Activated CD4-positive, CD25-positive, alpha-beta regulatory T cell treated with anti-CD3 and anti-CD28 coated beads, Interleukin-2, amount 50 U/mL, for 16 hours (primary cell): ENCODE data around the gene HOTAIR.

Experiments used
- DNase-seq: peaks from one replicate; pipeline ENCODE4 v3.0.0-alpha.2; 2020; ENCODE audit warnings: low read depth, low spot score

The HOTAIR gene

DNA sequence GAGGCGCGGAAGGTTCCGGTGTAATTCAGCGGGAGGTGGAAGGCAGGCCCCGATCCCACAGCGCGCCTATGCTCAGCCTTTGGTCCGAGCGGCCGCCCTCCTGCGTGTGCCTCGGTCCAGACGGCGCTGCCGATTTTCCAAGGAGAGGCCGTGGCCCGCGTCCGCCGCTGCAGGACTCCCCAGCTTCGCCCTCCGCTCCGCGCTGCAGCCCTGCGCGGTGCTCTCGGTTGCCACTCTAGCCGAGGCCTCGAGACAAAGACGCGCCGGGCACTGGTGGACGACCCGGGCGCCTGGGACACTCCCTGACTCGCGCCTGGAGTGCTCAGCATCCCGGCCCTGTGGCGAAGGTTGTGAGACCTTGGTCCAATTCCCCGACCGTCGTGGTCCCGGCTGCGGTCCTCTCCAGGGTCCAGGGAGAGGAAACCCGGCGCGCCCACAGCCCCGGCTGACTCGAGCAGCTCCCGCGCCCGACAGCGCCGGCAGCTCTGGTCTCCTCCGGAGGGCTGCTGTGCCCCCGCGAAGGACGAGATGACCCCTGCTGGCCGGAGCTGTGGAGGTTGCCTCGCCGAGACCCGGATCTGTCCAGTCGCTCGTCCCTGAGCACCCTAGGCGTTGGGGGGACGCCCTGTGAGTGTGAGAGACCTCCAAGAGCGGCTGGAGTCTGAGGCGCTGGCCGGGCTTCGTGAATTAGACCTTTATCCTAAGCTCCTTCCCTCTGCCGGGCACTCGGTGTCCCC, 13.6 kb downstream of the HOTAIR start:
- no peak for DNase-seq

- DNase-seq, result no peak
Measured at GRCh38 chr12:53960187-53961024, 14.3 kb downstream of the HOTAIR start.

- no peak for DNase-seq
Measured at GRCh38 chr12:53959314-53959713, 15.4 kb downstream of the HOTAIR start.

DNA sequence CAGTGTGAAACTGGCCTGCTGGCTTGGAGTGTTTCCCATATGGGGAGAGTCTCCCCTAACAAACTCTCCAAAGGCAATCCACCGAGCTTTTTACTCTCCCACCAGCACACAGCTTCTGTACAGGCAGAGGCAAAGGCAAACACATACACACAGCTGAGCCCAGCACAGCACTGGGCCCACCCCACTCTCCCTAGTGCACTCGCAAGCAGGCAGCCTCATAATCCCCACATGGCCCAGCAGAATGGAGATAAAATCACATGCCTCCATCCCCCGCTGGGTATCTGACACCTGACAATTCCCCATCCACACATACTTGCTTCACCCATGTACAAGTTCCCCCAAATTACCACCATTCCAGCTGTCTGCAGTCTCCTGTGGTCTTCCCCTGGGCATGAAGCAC, 16.6 kb downstream of the HOTAIR start:
- DNase-seq, result no peak

- DNase-seq, result no peak
Measured at GRCh38 chr12:53956914-53957536, 17.7 kb downstream of the HOTAIR start.

DNA sequence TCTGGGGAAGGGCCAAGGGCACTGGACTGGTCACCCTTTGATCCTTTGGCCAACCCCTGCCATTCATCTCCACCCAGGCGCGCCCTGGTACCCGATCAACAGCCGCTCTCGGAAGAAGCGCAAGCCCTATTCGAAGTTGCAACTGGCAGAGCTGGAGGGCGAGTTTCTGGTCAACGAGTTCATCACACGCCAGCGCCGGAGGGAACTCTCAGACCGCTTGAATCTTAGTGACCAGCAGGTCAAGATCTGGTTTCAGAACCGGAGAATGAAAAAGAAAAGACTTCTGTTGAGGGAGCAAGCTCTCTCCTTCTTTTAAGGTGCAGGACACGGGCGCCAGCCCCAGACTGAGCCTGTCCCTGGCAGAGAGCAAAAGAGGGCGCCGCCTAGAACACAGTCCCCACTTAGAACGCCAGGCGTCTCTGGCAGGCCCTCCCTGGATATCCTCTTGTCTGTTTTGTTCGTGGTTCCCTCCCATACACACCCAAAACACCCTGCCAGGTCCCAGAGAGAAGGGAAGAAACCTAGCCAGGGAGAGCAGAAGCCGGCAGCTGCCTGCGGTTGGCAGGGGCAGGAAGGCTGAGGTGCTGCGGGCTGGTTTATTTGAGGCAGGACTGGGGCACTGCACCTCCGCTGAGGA, 18.4 kb downstream of the HOTAIR start:
- no peak for DNase-seq

DNA sequence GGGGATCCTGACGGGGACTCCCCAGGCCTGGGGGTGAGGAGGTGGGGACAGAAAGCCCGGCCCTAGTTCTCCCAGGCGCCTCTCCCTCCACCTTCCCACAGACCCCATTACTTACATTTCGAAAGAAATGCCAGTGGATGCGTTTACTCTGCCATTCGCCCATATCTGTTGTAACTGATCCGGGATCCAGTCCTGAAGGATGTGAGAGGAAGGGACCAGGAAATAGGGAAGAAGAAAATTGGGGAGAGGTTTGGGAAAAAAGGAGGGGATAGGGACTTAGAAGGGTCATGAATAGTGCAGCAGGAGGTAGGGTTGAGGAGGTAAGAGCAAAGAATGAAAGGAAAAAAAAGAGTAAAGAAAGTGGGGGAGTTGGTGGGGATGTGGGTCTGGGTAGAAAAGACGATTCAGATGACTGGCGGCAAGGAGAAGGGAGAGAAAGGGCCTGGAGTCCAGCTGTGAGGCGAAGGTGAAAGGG, 18.9 kb downstream of the HOTAIR start:
- DNase-seq, result no peak

- no peak for DNase-seq
Measured at GRCh38 chr12:53955036-53955775, 19.5 kb downstream of the HOTAIR start.

DNA sequence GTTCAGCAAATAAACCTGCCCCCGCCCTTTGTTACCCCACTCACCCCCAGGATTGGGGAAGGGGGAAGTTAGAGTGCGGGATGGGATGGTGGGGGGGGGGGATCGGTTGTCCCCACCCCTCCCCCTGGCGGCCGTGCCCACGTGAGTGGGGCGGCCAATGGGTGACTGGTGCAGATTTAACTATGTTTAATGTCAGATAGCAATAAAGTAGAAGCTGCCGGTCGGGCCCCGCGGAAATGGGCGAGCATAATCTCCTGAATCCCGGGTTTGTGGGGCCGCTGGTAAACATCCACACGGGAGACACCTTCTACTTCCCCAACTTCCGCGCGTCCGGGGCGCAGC, 20.1 kb downstream of the HOTAIR start, which contains the start of gene HOXC12:
TSS of gene HOXC12 (plus strand) at position 210 of the 342 bp plus-strand sequence. CDS start at position 237, 27 bp downstream.
- DNase-seq, result no peak

DNA sequence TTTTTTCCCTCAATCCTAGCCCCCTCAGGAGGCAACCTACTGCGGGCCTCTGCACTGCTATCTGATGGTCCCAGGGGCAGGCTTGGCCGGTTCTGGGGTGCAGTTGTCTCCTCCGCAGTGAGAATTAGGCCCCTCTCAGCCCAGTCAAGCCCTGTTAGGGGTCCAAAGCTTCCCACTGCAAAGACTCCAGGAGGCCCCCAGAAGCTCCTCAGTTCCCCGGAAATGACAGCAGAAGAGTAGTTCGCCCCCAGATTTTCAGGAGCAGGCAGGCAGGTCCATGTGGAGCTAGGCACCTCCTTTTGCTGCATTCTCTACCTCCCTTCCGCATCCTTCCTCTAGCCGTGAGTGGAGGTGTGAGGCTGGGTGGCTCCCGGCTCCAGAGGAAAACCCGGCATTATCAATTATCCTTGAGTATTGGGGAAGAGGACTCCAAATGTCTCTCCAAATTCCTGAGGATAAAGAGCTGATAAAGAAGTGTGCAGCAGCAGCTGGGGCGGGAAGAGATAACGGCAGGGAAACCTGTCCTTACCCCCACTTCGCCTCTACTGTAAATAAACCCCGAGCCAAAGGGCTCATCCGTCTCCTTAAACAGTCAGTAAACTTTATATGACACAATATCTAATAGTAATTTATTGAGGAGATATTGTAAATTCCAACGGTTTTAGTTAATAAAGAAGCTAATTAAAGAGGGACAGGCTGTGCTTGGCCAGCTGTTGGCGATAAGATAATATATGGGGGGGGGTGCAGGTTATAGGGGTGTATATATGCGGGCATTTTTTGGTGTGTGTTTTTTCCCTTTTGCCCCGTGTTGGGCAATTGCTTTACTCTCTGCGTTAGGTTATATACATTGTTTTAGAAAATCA, 20.7 kb downstream of the HOTAIR start:
- no peak for DNase-seq

DNA sequence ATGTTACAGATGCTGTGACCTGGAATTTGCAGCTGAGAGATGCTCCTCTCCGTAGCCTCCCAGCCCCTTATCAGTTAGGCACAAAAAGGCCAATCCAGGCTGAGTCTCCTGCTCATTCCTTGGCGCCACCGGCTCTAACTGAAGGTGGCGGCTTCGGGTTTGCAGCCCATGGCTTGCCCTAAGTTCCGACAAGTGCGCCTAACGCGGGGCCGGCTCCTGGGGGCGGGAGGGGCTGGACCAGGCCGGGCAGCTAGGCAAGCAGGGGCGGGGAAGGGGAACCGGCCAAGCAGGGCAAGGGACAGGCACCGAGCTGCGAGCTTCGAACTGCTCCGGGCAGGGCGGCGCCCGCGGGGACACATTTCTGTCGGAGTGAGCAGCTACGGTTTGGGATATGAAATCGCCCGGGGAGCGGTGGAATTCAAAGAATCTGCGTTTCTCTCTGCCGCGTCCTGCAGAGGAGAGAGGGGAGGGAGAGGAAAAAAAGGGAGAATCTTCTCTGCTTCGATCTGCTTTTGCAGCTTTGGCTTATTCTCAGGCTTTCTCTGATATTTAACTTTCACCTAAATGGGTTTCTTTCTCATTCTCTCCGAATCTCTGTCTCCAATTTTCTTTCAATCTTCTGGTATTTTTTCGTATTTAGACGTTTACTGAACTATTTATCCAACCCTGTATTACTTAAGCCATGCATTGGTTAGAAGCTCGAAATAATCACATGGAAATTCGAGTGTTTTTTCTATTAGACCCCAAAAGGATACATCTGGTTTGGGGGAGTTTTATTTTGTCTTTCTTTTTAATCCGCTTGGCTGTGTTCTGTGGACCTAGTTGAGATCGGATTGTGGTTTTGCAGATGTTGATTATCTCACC, 21.7 kb downstream of the HOTAIR start:
- DNase-seq, result no peak

GRCh38 chr12:53952335-53952694, 22.4 kb downstream of the HOTAIR start:
- DNase-seq, result no peak

DNA sequence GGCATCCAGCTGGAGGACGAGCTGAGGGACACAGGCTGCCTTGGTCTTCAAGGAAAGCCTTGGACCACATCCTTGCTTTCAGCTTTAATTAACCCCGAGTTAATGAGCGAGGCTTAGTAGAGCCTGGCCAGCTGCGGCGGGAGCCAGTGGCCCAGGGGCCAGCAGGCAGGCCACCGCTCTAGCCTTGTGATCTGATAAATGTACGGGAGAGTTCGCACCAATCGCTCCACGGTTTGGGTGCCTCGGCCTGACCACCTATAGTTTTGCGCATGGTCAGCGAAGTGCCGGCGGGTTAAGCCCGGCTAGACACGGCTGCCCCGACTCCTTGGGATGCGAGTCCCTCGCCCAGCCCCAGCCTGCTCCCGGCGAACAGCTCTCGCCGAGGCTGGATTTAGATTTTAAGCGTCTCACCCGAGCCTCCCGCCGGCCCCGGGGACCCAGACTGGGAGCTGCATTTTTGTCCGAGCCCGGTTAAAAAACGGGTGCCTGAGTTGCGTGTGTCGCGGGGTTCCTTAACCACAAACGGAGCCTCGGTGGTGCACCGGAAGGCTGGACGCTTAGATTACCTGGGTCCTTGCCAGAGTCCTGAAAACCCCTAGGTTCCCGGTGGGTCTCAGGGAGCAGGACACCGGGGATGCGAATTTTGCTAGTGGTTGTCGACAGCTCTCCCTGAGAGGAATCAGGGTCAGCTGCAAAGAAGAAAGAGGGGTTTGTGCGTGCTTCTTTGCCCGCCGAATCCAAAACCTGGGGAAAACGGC, 23.0 kb downstream of the HOTAIR start:
- DNase-seq, result no peak

DNA sequence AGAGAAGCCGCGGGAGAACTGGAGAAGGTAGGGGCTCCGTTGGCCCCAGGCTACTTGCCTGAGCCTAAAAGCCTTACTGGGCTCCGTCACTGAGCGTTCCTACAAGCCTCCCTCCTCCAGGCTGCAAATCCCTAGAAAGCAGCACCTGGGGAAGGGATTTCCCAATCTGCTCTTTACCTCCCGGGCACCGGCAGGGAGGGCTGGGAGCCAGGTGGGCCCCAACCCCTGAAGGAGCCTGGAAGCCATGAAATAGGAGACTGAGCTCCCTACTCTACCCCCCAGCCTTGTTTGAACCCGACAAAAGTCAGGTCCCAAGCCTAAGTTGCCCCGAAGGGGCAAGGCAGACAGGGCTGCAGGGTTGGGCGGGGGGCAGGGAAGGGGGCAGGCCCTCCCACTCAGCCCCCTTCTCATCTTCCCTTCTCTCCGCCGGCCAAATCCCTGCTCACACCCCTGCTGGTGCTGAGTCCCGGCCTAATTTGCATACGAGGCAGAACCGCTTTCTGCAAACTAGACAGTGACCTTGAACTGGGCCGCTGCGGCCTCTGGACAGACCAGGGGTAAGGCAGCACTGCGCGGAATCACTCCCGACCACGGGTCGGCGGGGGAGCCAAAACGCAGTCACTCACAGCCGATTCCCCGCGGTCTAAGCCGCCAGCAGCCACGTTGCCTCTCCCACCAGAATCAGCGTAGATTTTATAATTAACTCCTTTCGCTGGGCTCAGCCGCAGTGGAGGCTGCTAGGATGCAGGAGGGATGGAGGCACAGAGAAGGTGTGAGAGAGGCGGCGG, 23.8 kb downstream of the HOTAIR start:
- DNase-seq, result no peak

DNA sequence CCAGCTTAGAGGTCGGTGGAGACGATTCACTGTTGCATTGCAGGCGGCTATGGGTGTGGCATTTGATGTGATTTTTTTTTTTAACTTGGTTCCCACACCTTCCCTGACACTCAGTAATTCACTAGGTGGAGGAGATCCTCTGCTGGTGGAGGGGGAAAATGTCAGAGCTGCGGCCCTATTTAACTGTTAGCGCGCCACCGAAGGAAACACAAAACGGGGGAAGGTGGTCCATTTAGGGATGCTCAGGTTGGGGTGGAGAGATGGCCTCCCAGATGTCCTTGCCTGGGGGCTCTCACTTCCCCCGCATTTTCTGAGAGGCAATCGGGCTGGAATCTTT, 24.3 kb downstream of the HOTAIR start:
- no peak for DNase-seq

DNA sequence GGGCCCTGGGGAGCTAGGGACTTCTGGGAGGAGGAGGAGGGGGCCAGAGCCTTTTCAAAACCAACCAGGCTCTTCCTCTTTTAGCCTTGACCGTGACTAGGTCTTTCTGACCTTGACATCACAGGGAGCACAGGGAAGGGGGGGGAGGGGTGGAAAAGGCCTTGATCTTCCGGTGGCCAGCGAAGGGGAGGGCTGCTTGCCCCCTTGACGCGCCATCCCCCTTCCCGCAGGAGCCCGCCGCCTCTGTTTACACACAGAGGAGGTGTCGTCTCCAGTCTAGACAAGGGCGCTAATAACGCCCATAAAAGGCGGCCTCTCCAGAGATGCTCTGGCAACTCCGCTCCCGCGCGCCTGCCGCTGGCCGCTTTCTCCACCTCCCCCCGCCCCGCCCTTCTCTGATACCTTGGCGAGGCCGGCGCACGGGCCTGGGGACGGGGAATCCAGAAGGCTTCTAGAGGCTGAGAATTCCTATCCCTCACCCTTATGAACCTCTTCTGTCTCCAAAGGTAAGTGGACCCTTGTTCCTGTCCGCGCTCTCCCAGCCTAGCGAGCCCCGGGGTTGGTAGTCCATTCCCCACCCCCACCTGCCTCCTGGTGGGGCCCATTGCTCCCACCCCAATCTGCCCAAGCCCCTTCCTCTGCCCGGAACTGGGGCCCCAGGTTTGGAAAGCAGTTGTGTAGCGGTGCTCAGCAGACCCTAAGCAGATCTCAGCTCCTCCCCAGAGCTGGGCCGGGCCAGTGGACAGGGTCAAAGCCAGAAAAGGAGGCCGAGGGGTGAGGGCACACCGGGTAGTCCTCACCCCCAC, 24.9 kb downstream of the HOTAIR start:
- no peak for DNase-seq
